HG02943 (cell line): ENCODE data around the gene VSIG10.
"Not testable (repeated sequence)": the region's sequence is repeated elsewhere in the genome, so short reads cannot be mapped to it uniquely, and the experiment has no call there.

Experiments used
- ATAC-seq: cut with Tn5 transposase; IDR thresholded peaks from one replicate; pipeline ENCODE4 v1.9.1; 2021; ENCODE audit warnings: mild to moderate bottlenecking, low read depth, moderate library complexity; ENCODE audit not compliant: unreplicated experiment

Gene VSIG10

GRCh38 chr12:118035190-118036041 is 68.4 kb downstream of the VSIG10 start:
- ATAC-seq = no peak

- ATAC-seq = no peak
These were observed 69.2 kb downstream of the VSIG10 start for GRCh38 chr12:118034429-118035189.

- no peak for ATAC-seq
These were observed 69.9 kb downstream of the VSIG10 start for GRCh38 chr12:118033902-118034301.

GRCh38 chr12:118033323-118033722 is 70.5 kb downstream of the VSIG10 start:
- ATAC-seq = no peak

GRCh38 chr12:118032188-118032587 is 71.6 kb downstream of the VSIG10 start:
- no peak for ATAC-seq

- no peak for ATAC-seq
These were observed 74.6 kb downstream of the VSIG10 start for GRCh38 chr12:118029166-118029565.

- ATAC-seq = no peak
These were observed 78.6 kb downstream of the VSIG10 start for GRCh38 chr12:118025168-118025567.

GRCh38 chr12:118023301-118023860 is 80.4 kb downstream of the VSIG10 start:
- no peak for ATAC-seq

- ATAC-seq = no peak
These were observed 81.1 kb downstream of the VSIG10 start for GRCh38 chr12:118022728-118023109.

- ATAC-seq = not testable (repeated sequence)
These were observed 81.6 kb downstream of the VSIG10 start for GRCh38 chr12:118022097-118022727.

GRCh38 chr12:118020036-118020435 is 83.8 kb downstream of the VSIG10 start:
- no peak for ATAC-seq

GRCh38 chr12:118017926-118018325 is 85.9 kb downstream of the VSIG10 start:
- ATAC-seq = no peak

GRCh38 chr12:118016424-118017264 is 87.2 kb downstream of the VSIG10 start, which contains the start of gene RFC5:
RFC5 (plus strand) TSS chr12:118016703; CDS start chr12:118016828, 125 bp downstream.
- peak; percentile 95 for ATAC-seq

GRCh38 chr12:118015944-118016343 is 87.9 kb downstream of the VSIG10 start:
- ATAC-seq = no peak

GRCh38 chr12:118015306-118015705 is 88.5 kb downstream of the VSIG10 start:
- no peak for ATAC-seq
